Keratinocyte (primary cell): ENCODE measurements around the gene MYBPC2. TPM values are rescaled to one million over a fixed set of nuclear protein-coding genes. Genes with fewer than 3 reads are reported as not detected.

Experiments
- DNase-seq: peaks from one replicate; pipeline ENCODE4 v3.0.0-alpha.2; 2011; ENCODE audit warnings: low read depth, missing footprints, low spot score
- FAIRE-seq: peaks from 2 replicates; lab custom pipeline; 2011; peaks lifted over from hg19 to GRCh38; lab: Jason Lieb, UNC
- H2AFZ ChIP-seq: 2 replicates; pipeline ENCODE4 v1.6.0; 2012; ENCODE audit warnings: low read length, control low read depth, inconsistent platforms; ENCODE audit not compliant: control insufficient read depth
- H3K27ac ChIP-seq: 2 replicates; pipeline ENCODE4 v1.5.1; 2011; ENCODE audit warnings: low read length; ENCODE audit not compliant: control insufficient read depth, insufficient read depth
- H3K27me3 ChIP-seq: 3 replicates; pipeline ENCODE4 v1.6.0; 2011; ENCODE audit warnings: low read length; ENCODE audit not compliant: control insufficient read depth, insufficient read depth; ENCODE audit errors: extremely low read depth
- H3K36me3 ChIP-seq, 2 experiments: 2 replicates in 1 of 2; 3 replicates in 1 of 2; pipeline ENCODE4 v1.5.1; 2011; ENCODE audit warnings: low read length in 2 of 2, mild to moderate bottlenecking in 1 of 2; ENCODE audit not compliant: control insufficient read depth in 2 of 2, insufficient read depth in 2 of 2; ENCODE audit errors: extremely low read depth in 1 of 2
- H3K4me1 ChIP-seq: 3 replicates; pipeline ENCODE4 v1.5.1; 2011; ENCODE audit warnings: low read length; ENCODE audit not compliant: control insufficient read depth, insufficient read depth; ENCODE audit errors: extremely low read depth
- H3K4me2 ChIP-seq: 3 replicates; pipeline ENCODE4 v1.6.0; 2011; ENCODE audit warnings: low read depth, low read length; ENCODE audit not compliant: control insufficient read depth, insufficient read depth; ENCODE audit errors: extremely low read depth
- H3K4me3 ChIP-seq, 3 experiments: fragments of 200-600 bp in 1 of 3; sonication (generic) in 1 of 3; 2 replicates in 2 of 3; 3 replicates in 1 of 3; pipeline ENCODE4 v1.5.1; 2011 to 2016; ENCODE audit warnings: low read length in 3 of 3, mild to moderate bottlenecking in 3 of 3, control low read depth in 2 of 3, inconsistent platforms in 1 of 3, low read depth in 1 of 3, mixed read lengths in 1 of 3, mixed run types in 1 of 3, moderate library complexity in 1 of 3; ENCODE audit not compliant: control insufficient read depth in 2 of 3, insufficient read depth in 2 of 3; ENCODE audit errors: extremely low read depth in 1 of 3
- H3K79me2 ChIP-seq: 2 replicates; pipeline ENCODE4 v1.6.0; 2012; ENCODE audit warnings: low read length; ENCODE audit not compliant: control insufficient read depth, insufficient read depth
- H3K9ac ChIP-seq: 3 replicates; pipeline ENCODE4 v1.6.0; 2011; ENCODE audit warnings: low read length; ENCODE audit not compliant: control insufficient read depth, insufficient read depth; ENCODE audit errors: extremely low read depth
- H3K9me1 ChIP-seq: 3 replicates; pipeline ENCODE4 v1.6.0; 2011; ENCODE audit warnings: low read length; ENCODE audit not compliant: control insufficient read depth, insufficient read depth; ENCODE audit errors: extremely low read depth
- H3K9me3 ChIP-seq: 2 replicates; pipeline ENCODE4 v1.5.1; 2012; ENCODE audit warnings: low read depth, low read length; ENCODE audit not compliant: control insufficient read depth
- H4K20me1 ChIP-seq: 3 replicates; pipeline ENCODE4 v1.6.0; 2011; ENCODE audit warnings: low read length; ENCODE audit not compliant: control insufficient read depth, insufficient read depth; ENCODE audit errors: extremely low read depth
- CTCF ChIP-seq, 3 experiments: IDR thresholded peaks in 1 of 3; conservative IDR thresholded peaks in 1 of 3; optimal IDR thresholded peaks in 1 of 3; 2 replicates in 2 of 3; 3 replicates in 1 of 3; pipeline versions ENCODE3 to v1.5.1; 2011; ENCODE audit warnings: low read length in 3 of 3, mild to moderate bottlenecking in 3 of 3, moderate library complexity in 2 of 3, control low read depth in 1 of 3, inconsistent platforms in 1 of 3; ENCODE audit not compliant: insufficient read depth in 2 of 3; ENCODE audit errors: extremely low read depth in 1 of 3
- EZH2 ChIP-seq: IDR thresholded peaks from one replicate; pipeline ENCODE4 v1.6.1; 2012; ENCODE audit warnings: inconsistent platforms, mild to moderate bottlenecking, low read length, moderate library complexity
- dilution Hi-C: fragments of 300-500 bp; cut with MboI; formaldehyde crosslinking; loops from one replicate; pipeline ENCODE4 v1.7.0; 2020; ENCODE audit warnings: low sequenced_read_pairs; ENCODE audit not compliant: extremely low pct_ligation_motif_present
- polyA plus RNA-seq, 5 experiments: library from polyadenylated mRNA; depleted of rRNA in 3 of 5; stranded (reverse) in 3 of 5; stranded (forward) in 1 of 5; unstranded in 1 of 5; fragments of >200 nt; gene quantifications; 1 replicate in 1 of 5; 2 replicates in 3 of 5; 3 replicates in 1 of 5; pipeline versions ENCODE4 v1.2.1 to v1.2.3, GENCODE V29; 2011 to 2012; ENCODE audit warnings: missing spikeins in 2 of 5, low read depth in 1 of 5, low replicate concordance in 1 of 5

The MYBPC2 gene
- polyA plus RNA-seq, 1 donor (not counting 4 experiments of a cell fraction or from before 2014, with no cell fraction given) = not detected

GRCh38 chr19:50402544-50403301 is 30.0 kb upstream of the MYBPC2 start:
- Histone ChIP-seq H3K79me2 (peaks cover 6% of the 10 kb centered on the region), H3K9ac (no peak overlapping the region), H3K4me3 (no peak overlapping the region), H4K20me1 (no peaks in the 10 kb centered on the region), H3K27ac (no peak overlapping the region), H3K9me3 (no peaks in the 10 kb centered on the region), H3K4me2 (no peak overlapping the region), H3K9me1 (no peaks in the 10 kb centered on the region), H3K4me1 (no peaks in the 10 kb centered on the region), H3K36me3 (peaks cover 0 to 11% of the 10 kb centered on the region in 2 experiments), H3K27me3 (no peaks in the 10 kb centered on the region), H2AFZ (no peak overlapping the region)
- no peak for FAIRE-seq
- no peak for DNase-seq
- TF ChIP-seq EZH2 = no peak
- no peak for TF ChIP-seq CTCF (optimal IDR thresholded peaks at IDR 0.05 in 1 of 3, IDR thresholded peaks at IDR 0.05 in 1 of 3, conservative IDR thresholded peaks at IDR 0.05 in 1 of 3; ENCODE audit: extremely low read depth in 1 of 3, insufficient read depth in 2 of 3, low read length in 3 of 3)
- dilution Hi-C loops = no loop called here

DNA sequence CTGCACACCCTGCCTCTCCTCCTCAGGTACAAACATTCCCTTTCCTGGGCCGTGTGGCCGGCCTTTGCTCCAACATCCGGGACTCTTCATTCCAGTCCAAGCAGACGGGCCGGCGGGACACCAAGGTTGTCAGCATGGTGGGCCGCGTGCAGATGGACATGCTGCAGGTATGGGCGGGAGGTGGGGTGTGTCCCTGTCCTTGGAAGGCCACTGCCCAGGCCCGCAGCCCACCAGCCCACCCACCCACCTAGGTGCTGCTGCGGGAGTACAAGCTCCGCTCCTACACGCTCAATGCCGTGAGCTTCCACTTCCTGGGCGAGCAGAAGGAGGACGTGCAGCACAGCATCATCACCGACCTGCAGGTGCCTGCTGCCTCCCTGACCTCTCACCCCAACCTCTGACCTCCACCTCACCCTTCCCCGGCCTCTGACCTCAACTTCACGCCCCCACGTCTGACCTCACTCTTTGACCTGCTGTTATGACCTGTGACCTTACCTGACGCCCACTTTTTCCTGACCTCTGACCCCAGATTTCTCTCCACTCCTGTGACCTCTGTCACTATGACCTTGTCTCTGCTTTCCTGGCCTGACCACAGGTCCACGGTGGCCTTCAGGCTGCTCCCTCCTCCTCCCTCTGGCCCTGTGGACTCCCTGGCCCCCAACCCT is 26.4 kb upstream of the MYBPC2 start:
- no peaks in the 10 kb centered on the region for H3K9me3 ChIP-seq
- no peak for FAIRE-seq
- H3K4me2 ChIP-seq = no peak overlapping the region
- TF ChIP-seq EZH2 = no peak
- TF ChIP-seq CTCF (optimal IDR thresholded peaks at IDR 0.05 in 1 of 3, IDR thresholded peaks at IDR 0.05 in 1 of 3, conservative IDR thresholded peaks at IDR 0.05 in 1 of 3; ENCODE audit: extremely low read depth in 1 of 3, insufficient read depth in 2 of 3, low read length in 3 of 3) = no peak
- no peaks in the 10 kb centered on the region for H3K27me3 ChIP-seq
- peaks cover 5 to 13% of the 10 kb centered on the region in 2 experiments for H3K36me3 ChIP-seq
- H3K79me2 ChIP-seq = no peaks in the 10 kb centered on the region
- no peaks in the 10 kb centered on the region for H4K20me1 ChIP-seq
- no peaks in the 10 kb centered on the region for H3K9me1 ChIP-seq
- no peak overlapping the region for H3K4me3 ChIP-seq
- H3K9ac ChIP-seq = no peak overlapping the region
- no peak overlapping the region for H3K27ac ChIP-seq
- dilution Hi-C loops = no loop called here
- H2AFZ ChIP-seq = no peak overlapping the region
- no peak for DNase-seq
- no peaks in the 10 kb centered on the region for H3K4me1 ChIP-seq
